Activated gamma-delta T cell treated with Interleukin-2 at 50 U/mL for 16 hours (primary cell): ENCODE results near the gene GNAQ.

Experiments
- DNase-seq: peaks from one replicate; pipeline ENCODE4 v3.0.0-alpha.2; 2020

GNAQ gene

DNA sequence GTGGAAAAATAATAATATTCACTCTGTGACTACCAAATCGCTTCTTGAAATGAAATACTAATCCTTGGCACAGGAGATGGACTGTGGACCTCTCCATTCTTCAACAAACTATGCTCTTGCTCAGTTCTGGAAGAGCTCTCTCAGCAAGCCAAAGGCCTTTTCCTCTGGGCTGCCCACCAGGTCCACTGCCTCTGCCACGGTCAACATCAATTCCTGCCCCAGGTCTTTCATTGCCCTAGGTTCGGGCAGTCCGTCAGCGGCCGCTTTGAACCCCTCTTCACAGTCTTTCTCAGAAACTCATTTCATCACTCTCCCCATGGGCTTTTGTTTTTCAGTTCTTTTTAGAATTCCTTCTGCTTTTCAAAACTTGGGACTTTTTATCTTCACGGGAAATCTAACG is 64.9 kb downstream of the GNAQ start:
- no peak for DNase-seq

GRCh38 chr9:77965445-77966123 is 66.0 kb downstream of the GNAQ start:
- DNase-seq: no peak

- DNase-seq: no peak
Observed at GRCh38 chr9:77964258-77964657, 67.4 kb downstream of the GNAQ start.

DNA sequence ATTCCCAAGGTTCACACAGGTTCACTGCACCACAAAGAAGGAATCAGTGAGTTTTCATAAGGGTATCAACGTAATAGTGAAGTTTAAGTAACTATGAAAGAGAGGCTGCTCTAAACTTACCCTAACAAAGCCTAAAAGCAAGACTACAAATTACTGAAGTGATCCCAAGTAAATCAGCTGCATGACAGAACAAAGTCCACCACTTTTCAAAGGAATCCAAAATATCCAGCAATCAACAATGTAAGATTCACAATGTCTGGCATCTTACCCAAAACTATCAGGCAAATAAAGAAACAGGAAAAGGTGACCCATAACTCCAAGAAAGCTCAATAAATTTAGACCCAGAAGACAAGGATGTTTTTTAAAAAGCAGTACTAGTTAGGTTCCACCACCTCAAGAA is 70.1 kb downstream of the GNAQ start:
- no peak for DNase-seq

DNA sequence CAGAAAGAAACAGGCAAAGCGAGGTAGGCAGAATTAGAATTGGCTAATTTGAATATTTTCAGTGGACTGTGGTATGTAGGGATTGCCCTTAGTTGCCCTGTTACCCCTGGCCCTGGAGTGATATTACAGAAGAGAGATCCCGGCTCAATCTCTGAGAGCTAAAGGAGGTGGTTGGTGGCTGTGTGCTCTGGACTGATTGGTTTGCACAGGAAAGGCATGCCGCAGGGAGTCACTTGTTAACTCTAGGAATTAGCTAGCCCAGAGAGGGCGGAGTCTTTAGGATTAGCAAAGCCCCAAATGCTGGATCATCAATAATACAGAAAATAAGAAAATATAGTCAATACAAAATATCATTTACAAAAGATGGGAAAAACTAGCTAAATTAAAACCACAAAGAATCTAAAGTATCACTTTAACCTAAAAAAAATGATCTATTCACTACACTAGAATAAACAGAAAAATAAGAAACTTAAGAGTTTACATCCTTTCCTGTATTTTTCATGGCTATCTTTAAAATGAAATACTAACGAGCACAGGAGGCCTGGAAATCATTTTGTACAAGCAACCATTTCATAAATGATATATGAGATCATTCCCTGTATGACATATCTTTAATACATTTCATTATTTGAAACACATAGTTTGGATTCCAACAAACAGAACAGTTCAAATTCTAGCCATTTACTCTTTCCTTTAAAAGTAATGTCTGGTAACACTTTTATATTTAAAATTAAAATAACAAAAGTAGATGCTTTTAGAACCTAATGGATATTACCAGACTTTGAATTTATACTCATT is 71.1 kb downstream of the GNAQ start:
- DNase-seq: no peak

- no peak for DNase-seq
Observed at GRCh38 chr9:77959803-77960202, 71.8 kb downstream of the GNAQ start.

- DNase-seq: no peak
Observed at GRCh38 chr9:77957652-77958051, 74.0 kb downstream of the GNAQ start.

DNA sequence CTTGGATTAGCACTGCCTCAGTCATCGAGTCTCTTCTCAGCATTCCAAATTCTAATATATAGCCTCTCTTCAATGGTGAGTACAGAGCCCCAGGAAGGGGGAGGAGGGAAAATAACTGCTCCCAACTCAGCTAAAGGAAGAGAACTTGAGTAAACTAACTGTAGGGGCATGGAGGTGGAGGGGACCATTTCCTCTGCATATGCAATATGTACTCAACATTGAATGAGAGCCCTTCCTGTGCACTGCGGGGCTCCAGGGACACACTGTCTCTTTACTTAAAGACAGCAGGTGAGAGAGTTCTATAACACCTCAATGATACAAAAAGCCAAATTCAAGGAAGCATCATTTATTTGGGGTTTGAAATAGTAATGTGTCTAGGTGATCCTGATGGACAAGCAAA is 75.1 kb downstream of the GNAQ start:
- DNase-seq: no peak

GRCh38 chr9:77954666-77955015 is 77.0 kb downstream of the GNAQ start:
- DNase-seq: no peak

- no peak for DNase-seq
Observed at GRCh38 chr9:77954013-77954665, 77.5 kb downstream of the GNAQ start.

DNA sequence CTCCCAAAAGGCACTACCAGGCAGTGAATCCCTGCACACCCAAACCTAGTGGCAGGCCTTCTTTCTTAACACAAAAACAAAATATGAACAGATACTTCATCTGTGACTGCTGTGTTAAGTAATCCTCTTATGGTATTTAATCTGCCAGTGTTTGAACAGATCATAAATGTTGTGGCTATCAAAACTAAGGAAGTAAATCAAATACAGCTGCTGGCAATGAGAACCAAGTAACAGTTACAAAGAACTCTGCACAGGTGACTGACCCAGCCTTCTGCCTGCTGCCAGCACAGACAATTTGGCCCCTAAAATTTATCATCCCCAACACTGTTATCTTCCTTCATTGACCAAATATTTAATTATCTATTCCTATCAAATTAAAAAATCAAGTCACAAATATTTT is 78.0 kb downstream of the GNAQ start:
- DNase-seq: no peak

- no peak for DNase-seq
Observed at GRCh38 chr9:77952635-77953328, 78.8 kb downstream of the GNAQ start.

DNA sequence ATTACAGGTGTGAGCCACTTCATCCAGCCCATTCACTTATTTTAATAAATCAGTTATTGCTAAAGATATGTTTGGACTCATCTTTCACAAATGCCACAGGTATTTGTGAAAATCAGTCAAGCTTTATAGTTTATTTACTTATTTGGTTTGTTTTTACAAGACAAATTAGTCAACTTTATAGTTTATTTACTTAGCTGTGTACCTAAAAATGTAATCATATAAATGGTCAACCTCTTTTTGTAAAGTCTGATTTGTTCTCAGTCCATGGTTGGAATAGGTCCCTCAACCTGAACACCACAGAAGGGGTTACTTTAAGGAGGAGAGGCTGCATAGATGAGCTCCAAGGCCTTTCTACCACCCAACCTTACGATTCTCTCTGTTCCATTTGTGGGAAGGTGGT is 80.2 kb downstream of the GNAQ start:
- DNase-seq: no peak

- DNase-seq: no peak
Observed at GRCh38 chr9:77949751-77950436, 81.7 kb downstream of the GNAQ start.

DNA sequence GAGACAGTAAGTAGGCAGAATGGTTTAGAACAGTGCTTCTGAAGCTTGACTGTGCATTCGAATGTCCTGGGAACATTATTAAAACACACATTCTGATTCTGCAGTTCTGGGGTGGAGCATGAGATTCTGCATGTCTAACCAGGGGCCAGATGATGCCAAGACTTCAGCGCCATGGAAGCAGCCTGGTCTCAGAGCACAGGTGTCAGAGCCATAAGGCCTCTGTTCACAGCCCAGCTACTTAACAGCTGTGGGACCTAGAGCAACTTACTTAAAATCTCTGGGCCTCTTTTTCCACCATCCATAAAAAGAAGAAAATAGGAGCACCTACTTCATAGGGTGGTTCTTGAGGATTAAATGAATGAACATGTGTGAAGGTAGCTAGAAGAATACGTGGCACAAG is 84.0 kb downstream of the GNAQ start:
- no peak for DNase-seq

GRCh38 chr9:77946969-77947620 is 84.5 kb downstream of the GNAQ start:
- DNase-seq: no peak

- no peak for DNase-seq
Observed at GRCh38 chr9:77946296-77946695, 85.3 kb downstream of the GNAQ start.

- no peak for DNase-seq
Observed at GRCh38 chr9:77945798-77946197, 85.8 kb downstream of the GNAQ start.

GRCh38 chr9:77944556-77945243 is 86.9 kb downstream of the GNAQ start:
- DNase-seq: no peak

DNA sequence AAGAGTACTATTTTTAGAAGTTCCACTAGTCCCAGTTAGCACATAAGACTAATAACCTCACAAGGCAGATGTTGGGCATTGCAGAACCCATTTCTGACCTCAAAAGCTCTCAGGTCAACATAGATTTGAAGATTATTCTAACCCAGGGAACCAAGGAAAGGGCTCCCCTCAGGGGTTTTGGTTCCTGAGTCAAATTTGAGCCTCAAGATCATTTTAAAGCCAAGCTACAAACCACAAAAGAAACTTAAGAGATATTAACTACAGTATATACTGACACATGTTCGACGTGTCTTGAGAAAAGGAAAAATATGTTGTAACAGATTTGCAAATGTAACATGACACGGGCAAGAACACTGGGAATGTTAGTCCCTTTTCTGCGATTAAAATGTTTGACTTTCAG is 88.6 kb downstream of the GNAQ start:
- no peak for DNase-seq

DNA sequence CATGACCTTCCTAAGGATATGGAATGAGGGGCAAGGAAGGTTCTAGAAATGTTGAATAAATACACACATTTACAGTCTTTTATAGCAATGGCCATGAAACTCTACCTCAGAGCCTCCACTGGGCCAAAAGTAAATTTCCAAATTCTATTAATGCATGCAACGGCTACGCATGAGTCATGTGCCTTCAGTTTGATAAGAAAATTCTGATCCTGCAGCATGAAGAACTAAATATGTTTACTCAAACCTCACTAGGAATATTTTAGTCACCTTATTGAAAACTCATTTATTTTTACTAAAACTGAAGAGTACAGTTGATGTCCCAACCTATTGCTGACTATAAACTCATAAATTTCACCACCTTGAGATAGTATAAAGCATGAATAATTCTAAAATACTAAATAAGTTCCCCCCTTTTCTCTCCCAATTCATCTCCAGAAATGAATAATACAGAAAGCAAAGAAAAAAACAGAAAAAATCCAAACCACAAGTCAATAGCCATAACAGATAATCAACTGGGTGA is 92.4 kb downstream of the GNAQ start:
- no peak for DNase-seq

DNA sequence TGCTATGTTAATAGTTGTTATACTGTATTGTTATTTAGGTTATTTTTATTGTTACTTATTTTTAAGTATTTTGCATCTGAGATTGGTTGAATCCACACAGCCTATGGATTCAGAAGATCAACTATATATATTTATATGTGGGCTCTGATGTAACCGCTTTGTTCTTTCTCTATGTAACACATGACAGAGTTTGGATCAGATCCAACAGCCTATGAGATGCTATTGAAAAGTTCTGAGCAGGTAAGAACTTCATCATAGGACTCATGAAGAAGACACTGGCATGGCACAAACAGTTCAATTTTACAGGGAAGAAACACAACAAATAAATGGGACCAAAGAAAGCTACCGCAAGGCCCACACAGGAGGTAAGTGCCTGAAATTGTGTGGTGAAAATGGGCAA is 93.4 kb downstream of the GNAQ start:
- no peak for DNase-seq
